ENCODE results near the gene CCL13. TPM values are rescaled to one million over a fixed set of nuclear protein-coding genes. Genes with fewer than 3 reads are reported as not detected.
"Not testable (repeated sequence)": the region's sequence is repeated elsewhere in the genome, so short reads cannot be mapped to it uniquely, and the experiment has no call there.

The CCL13 gene
- total RNA-seq, 4 donors from 2014 or later, result 1.4 to 15.3 (median 4.1) TPM

GRCh38 chr17:34318474-34318873, 37.8 kb upstream of the CCL13 start:
- no peak for TF ChIP-seq CTCF (IDR thresholded peaks at IDR 0.05)
- no peak for ATAC-seq (ENCODE audit: low FRiP score)
- DNase-seq (ENCODE audit: low spot score), result no peak

GRCh38 chr17:34319039-34319483, 37.2 kb upstream of the CCL13 start, which contains the start of gene CCL8:
TSS of gene CCL8 (plus strand) at chr17:34319435. CDS start at chr17:34319502, 67 bp downstream.
- ATAC-seq (ENCODE audit: low FRiP score), result no peak
- DNase-seq (ENCODE audit: low spot score), result no peak
- no peak for TF ChIP-seq CTCF (IDR thresholded peaks at IDR 0.05)

GRCh38 chr17:34321964-34322363, 34.3 kb upstream of the CCL13 start:
- ATAC-seq (ENCODE audit: low FRiP score), result no peak
- no peak for DNase-seq (ENCODE audit: low spot score)
- TF ChIP-seq CTCF (IDR thresholded peaks at IDR 0.05), result no peak

GRCh38 chr17:34327580-34327979, 28.7 kb upstream of the CCL13 start:
- not testable (repeated sequence) for DNase-seq (ENCODE audit: low spot score); ATAC-seq (ENCODE audit: low FRiP score)

- no peak for TF ChIP-seq CTCF (IDR thresholded peaks at IDR 0.05)
- no peak for ATAC-seq (ENCODE audit: low FRiP score)
- no peak for DNase-seq (ENCODE audit: low spot score)
These were observed 18.6 kb upstream of the CCL13 start for GRCh38 chr17:34337701-34338100.

GRCh38 chr17:34339138-34339770, 17.0 kb upstream of the CCL13 start:
- ATAC-seq (ENCODE audit: low FRiP score) (no peak), DNase-seq (ENCODE audit: low spot score) (no peak)
- no peak for TF ChIP-seq CTCF (IDR thresholded peaks at IDR 0.05)

GRCh38 chr17:34341916-34342315, 14.4 kb upstream of the CCL13 start:
- TF ChIP-seq CTCF (IDR thresholded peaks at IDR 0.05), result no peak
- DNase-seq (ENCODE audit: low spot score) (no peak), ATAC-seq (ENCODE audit: low FRiP score) (no peak)

All from omental fat pad (tissue), 4 donors.